ENCODE measurements around the gene FCSK. TPM values are rescaled to one million over a fixed set of nuclear protein-coding genes. Genes with fewer than 3 reads are reported as not detected.

The FCSK gene
- total and polyA plus RNA-seq, 2 of the 8 experiments (the other 6 are each of a cell fraction or from before 2014, with no cell fraction given) = 4.6 to 5.1 TPM

DNA sequence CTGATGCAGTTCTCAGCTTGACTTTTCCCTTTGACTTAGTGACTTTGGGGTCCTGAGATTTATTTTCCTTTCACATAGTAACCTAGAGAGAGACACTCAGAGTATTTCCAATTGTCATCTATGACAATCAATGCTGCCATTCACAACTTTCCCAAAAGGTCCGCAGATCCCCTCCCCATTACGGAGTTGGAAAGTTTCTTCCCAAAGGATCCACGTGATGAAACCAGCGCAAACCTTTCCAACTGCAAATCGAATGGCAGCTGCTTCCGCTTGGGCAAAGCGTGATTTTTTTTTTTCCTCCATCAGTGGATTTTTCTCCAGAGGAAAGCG is 538 bp upstream of the FCSK start (continued):
- TF ChIP-seq, protein P1, sequence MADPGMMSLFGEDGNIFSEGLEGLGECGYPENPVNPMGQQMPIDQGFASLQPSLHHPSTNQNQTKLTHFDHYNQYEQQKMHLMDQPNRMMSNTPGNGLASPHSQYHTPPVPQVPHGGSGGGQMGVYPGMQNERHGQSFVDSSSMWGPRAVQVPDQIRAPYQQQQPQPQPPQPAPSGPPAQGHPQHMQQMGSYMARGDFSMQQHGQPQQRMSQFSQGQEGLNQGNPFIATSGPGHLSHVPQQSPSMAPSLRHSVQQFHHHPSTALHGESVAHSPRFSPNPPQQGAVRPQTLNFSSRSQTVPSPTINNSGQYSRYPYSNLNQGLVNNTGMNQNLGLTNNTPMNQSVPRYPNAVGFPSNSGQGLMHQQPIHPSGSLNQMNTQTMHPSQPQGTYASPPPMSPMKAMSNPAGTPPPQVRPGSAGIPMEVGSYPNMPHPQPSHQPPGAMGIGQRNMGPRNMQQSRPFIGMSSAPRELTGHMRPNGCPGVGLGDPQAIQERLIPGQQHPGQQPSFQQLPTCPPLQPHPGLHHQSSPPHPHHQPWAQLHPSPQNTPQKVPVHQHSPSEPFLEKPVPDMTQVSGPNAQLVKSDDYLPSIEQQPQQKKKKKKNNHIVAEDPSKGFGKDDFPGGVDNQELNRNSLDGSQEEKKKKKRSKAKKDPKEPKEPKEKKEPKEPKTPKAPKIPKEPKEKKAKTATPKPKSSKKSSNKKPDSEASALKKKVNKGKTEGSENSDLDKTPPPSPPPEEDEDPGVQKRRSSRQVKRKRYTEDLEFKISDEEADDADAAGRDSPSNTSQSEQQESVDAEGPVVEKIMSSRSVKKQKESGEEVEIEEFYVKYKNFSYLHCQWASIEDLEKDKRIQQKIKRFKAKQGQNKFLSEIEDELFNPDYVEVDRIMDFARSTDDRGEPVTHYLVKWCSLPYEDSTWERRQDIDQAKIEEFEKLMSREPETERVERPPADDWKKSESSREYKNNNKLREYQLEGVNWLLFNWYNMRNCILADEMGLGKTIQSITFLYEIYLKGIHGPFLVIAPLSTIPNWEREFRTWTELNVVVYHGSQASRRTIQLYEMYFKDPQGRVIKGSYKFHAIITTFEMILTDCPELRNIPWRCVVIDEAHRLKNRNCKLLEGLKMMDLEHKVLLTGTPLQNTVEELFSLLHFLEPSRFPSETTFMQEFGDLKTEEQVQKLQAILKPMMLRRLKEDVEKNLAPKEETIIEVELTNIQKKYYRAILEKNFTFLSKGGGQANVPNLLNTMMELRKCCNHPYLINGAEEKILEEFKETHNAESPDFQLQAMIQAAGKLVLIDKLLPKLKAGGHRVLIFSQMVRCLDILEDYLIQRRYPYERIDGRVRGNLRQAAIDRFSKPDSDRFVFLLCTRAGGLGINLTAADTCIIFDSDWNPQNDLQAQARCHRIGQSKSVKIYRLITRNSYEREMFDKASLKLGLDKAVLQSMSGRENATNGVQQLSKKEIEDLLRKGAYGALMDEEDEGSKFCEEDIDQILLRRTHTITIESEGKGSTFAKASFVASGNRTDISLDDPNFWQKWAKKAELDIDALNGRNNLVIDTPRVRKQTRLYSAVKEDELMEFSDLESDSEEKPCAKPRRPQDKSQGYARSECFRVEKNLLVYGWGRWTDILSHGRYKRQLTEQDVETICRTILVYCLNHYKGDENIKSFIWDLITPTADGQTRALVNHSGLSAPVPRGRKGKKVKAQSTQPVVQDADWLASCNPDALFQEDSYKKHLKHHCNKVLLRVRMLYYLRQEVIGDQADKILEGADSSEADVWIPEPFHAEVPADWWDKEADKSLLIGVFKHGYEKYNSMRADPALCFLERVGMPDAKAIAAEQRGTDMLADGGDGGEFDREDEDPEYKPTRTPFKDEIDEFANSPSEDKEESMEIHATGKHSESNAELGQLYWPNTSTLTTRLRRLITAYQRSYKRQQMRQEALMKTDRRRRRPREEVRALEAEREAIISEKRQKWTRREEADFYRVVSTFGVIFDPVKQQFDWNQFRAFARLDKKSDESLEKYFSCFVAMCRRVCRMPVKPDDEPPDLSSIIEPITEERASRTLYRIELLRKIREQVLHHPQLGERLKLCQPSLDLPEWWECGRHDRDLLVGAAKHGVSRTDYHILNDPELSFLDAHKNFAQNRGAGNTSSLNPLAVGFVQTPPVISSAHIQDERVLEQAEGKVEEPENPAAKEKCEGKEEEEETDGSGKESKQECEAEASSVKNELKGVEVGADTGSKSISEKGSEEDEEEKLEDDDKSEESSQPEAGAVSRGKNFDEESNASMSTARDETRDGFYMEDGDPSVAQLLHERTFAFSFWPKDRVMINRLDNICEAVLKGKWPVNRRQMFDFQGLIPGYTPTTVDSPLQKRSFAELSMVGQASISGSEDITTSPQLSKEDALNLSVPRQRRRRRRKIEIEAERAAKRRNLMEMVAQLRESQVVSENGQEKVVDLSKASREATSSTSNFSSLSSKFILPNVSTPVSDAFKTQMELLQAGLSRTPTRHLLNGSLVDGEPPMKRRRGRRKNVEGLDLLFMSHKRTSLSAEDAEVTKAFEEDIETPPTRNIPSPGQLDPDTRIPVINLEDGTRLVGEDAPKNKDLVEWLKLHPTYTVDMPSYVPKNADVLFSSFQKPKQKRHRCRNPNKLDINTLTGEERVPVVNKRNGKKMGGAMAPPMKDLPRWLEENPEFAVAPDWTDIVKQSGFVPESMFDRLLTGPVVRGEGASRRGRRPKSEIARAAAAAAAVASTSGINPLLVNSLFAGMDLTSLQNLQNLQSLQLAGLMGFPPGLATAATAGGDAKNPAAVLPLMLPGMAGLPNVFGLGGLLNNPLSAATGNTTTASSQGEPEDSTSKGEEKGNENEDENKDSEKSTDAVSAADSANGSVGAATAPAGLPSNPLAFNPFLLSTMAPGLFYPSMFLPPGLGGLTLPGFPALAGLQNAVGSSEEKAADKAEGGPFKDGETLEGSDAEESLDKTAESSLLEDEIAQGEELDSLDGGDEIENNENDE (IDR thresholded peaks at IDR 0.05; ENCODE audit: insufficient replicate concordance, low read length) = no peak
- TF ChIP-seq BCL11A (IDR thresholded peaks at IDR 0.05; ENCODE audit: low read depth in 2 of 2, low read length in 2 of 2) = no peak
- TF ChIP-seq TAF7 (optimal IDR thresholded peaks at IDR 0.05; ENCODE audit: borderline replicate concordance, low read depth, low read length) = peak; percentile 28
- TF ChIP-seq, protein P2, sequence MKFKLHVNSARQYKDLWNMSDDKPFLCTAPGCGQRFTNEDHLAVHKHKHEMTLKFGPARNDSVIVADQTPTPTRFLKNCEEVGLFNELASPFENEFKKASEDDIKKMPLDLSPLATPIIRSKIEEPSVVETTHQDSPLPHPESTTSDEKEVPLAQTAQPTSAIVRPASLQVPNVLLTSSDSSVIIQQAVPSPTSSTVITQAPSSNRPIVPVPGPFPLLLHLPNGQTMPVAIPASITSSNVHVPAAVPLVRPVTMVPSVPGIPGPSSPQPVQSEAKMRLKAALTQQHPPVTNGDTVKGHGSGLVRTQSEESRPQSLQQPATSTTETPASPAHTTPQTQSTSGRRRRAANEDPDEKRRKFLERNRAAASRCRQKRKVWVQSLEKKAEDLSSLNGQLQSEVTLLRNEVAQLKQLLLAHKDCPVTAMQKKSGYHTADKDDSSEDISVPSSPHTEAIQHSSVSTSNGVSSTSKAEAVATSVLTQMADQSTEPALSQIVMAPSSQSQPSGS (IDR thresholded peaks at IDR 0.05; ENCODE audit: low read length) = no peak
- TF ChIP-seq FOSL1 (IDR thresholded peaks at IDR 0.05; ENCODE audit: insufficient read depth, low read depth, low read length) = no peak
- TF ChIP-seq POLR2A (IDR thresholded peaks at IDR 0.05; ENCODE audit: control extremely low read depth in 1 of 2, low read depth in 2 of 2, low read length in 2 of 2) = peak; percentile 22 to 30; a peak in 2 of 3 replicates
